ENCODE measurements around the gene RAP2C.

DNA sequence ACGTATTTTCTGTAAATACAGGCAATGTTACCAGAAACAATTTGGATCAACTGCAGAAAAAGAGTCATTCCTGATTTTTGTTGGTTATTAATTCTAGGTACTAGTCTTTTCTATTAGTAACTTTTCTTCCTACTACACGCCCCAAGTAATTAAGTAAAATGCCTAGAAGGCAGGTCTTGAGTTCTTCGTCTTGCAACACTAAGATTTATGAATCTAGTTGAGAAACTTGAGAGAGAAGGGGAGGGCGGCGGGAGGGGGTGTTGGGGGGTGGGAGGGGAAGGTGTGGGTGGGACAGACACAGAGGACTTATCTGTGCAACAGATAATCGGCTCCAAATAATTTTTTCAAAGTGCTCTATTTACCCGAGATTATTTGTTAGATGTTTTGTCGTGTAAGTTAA is 3.0 kb downstream of the RAP2C start:
- TF ChIP-seq, protein P1, sequence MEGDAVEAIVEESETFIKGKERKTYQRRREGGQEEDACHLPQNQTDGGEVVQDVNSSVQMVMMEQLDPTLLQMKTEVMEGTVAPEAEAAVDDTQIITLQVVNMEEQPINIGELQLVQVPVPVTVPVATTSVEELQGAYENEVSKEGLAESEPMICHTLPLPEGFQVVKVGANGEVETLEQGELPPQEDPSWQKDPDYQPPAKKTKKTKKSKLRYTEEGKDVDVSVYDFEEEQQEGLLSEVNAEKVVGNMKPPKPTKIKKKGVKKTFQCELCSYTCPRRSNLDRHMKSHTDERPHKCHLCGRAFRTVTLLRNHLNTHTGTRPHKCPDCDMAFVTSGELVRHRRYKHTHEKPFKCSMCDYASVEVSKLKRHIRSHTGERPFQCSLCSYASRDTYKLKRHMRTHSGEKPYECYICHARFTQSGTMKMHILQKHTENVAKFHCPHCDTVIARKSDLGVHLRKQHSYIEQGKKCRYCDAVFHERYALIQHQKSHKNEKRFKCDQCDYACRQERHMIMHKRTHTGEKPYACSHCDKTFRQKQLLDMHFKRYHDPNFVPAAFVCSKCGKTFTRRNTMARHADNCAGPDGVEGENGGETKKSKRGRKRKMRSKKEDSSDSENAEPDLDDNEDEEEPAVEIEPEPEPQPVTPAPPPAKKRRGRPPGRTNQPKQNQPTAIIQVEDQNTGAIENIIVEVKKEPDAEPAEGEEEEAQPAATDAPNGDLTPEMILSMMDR (IDR thresholded peaks at IDR 0.05): no peak
- no peak for TF ChIP-seq POLR2A (IDR thresholded peaks at IDR 0.05)
